ENCODE measurements around the gene SLC26A6. TPM values are rescaled to one million over a fixed set of nuclear protein-coding genes. Genes with fewer than 3 reads are reported as not detected.

Gene SLC26A6
- total RNA-seq, 6 donors from 2014 or later: 10.5 to 66.0 (median 20.4) TPM

GRCh38 chr3:48581621-48582481 is 53.4 kb downstream of the SLC26A6 start:
- DNase-seq (peak in 1 of 2 donors; percentile 31), ATAC-seq (ENCODE audit: low FRiP score in 2 of 2) (no peak)
- Histone ChIP-seq H3K9me3 (no peaks in the 10 kb centered on the region), H3K27me3 (no peaks in the 10 kb centered on the region), H3K4me3 (no peak overlapping the region), H3K36me3 (no peaks in the 10 kb centered on the region), H3K27ac (no peak overlapping the region), H3K4me1 (no peaks in the 10 kb centered on the region)
- WGBS, 2 donors: 88 to 90% methylated on average over 13 to 14 of the region's 14 CpGs
- no peak for TF ChIP-seq CTCF (IDR thresholded peaks at IDR 0.05)
- no peak for TF ChIP-seq EP300 (IDR thresholded peaks at IDR 0.05)
- no peak for TF ChIP-seq POLR2A (IDR thresholded peaks at IDR 0.05)
- no peak for TF ChIP-seq POLR2AphosphoS5 (IDR thresholded peaks at IDR 0.05)

GRCh38 chr3:48576647-48577046 is 58.6 kb downstream of the SLC26A6 start:
- DNase-seq (no peak), ATAC-seq (ENCODE audit: low FRiP score in 2 of 2) (no peak)
- 80% methylated on average over 3 to 4 of the region's 4 CpGs for WGBS, 2 donors
- Histone ChIP-seq H3K4me3 (no peak overlapping the region), H3K4me1 (no peaks in the 10 kb centered on the region), H3K36me3 (no peaks in the 10 kb centered on the region), H3K9me3 (no peaks in the 10 kb centered on the region), H3K27ac (no peak overlapping the region), H3K27me3 (no peaks in the 10 kb centered on the region)
- TF ChIP-seq POLR2A (IDR thresholded peaks at IDR 0.05): no peak
- no peak for TF ChIP-seq POLR2AphosphoS5 (IDR thresholded peaks at IDR 0.05)
- TF ChIP-seq EP300 (IDR thresholded peaks at IDR 0.05): no peak
- no peak for TF ChIP-seq CTCF (IDR thresholded peaks at IDR 0.05)

Small RNA genes lying within 50 kb of the gene (small RNA-seq; reads per million reads assigned to genes)
- 0 reads per million in 4 donors for gene AC141002.1

Other genes starting within 250 kb of the SLC26A6 start
- gene PLXNB1, start 205.4 kb downstream of the SLC26A6 start, total RNA-seq: 100 to 1,000 TPM in 4 of 6 donors, 10 to 100 TPM in 2; 91.2 to 588 (median 123) TPM
- gene CCDC51, start 195.3 kb downstream of the SLC26A6 start, total RNA-seq: 10 to 100 TPM in 5 of 6 donors, 1 to 10 TPM in 1; 6.3 to 18.2 (median 13.2) TPM
- gene TMA7, start 195.2 kb downstream of the SLC26A6 start, total RNA-seq: 100 to 1,000 TPM; 115 to 282 (median 163) TPM
- 10 to 100 TPM in 1 of 6 donors, 1 to 10 TPM in 5; 5.1 to 10.5 (median 6.5) TPM for gene ATRIP, start 188.7 kb downstream of the SLC26A6 start, total RNA-seq
- gene SHISA5, start 131.3 kb downstream of the SLC26A6 start, total RNA-seq: 100 to 1,000 TPM in 4 of 6 donors, 10 to 100 TPM in 2; 67.1 to 228 (median 148) TPM
- gene PFKFB4, start 78.7 kb downstream of the SLC26A6 start, total RNA-seq: 10 to 100 TPM in 3 of 6 donors, 1 to 10 TPM in 3; 5.9 to 16.8 (median 9.8) TPM
- not detected for gene UCN2, start 71.7 kb downstream of the SLC26A6 start, total RNA-seq
- 10 to 100 TPM in 1 of 6 donors, 1 to 10 TPM in 5; 2.7 to 30.4 (median 4.6) TPM for gene COL7A1, start 40.1 kb downstream of the SLC26A6 start, total RNA-seq
- gene UQCRC1, start 25.8 kb downstream of the SLC26A6 start, total RNA-seq: 100 to 1,000 TPM; 119 to 239 (median 154) TPM
- gene TMEM89, start 13.7 kb downstream of the SLC26A6 start, total RNA-seq: under 1 TPM in 1 of 6 donors, not detected in 5; 0.67 TPM
- 10 to 100 TPM in 1 of 6 donors, 1 to 10 TPM in 4, under 1 TPM in 1; 0.76 to 10.5 (median 1.5) TPM for gene CELSR3, start 27.4 kb upstream of the SLC26A6 start, total RNA-seq
- 10 to 100 TPM; 17.8 to 55.5 (median 21.8) TPM for gene NCKIPSD, start 50.5 kb upstream of the SLC26A6 start, total RNA-seq
- 100 to 1,000 TPM in 1 of 6 donors, 10 to 100 TPM in 5; 53.3 to 106 (median 65.4) TPM for gene IP6K2, start 81.8 kb upstream of the SLC26A6 start, total RNA-seq
- gene PRKAR2A, start 212.4 kb upstream of the SLC26A6 start, total RNA-seq: 10 to 100 TPM; 13.0 to 62.3 (median 31.4) TPM

All from upper lobe of left lung (tissue), 6 donors.